HG03025 (cell line): Measurements from ENCODE around the gene IFNK.
"Not testable (repeated sequence)": the region's sequence is repeated elsewhere in the genome, so short reads cannot be mapped to it uniquely, and the experiment has no call there.

Experiments
- ATAC-seq: cut with Tn5 transposase; IDR thresholded peaks from one replicate; pipeline ENCODE4 v1.9.1; 2021; ENCODE audit warnings: mild to moderate bottlenecking, moderate library complexity; ENCODE audit not compliant: unreplicated experiment, low FRiP score

The IFNK gene

DNA sequence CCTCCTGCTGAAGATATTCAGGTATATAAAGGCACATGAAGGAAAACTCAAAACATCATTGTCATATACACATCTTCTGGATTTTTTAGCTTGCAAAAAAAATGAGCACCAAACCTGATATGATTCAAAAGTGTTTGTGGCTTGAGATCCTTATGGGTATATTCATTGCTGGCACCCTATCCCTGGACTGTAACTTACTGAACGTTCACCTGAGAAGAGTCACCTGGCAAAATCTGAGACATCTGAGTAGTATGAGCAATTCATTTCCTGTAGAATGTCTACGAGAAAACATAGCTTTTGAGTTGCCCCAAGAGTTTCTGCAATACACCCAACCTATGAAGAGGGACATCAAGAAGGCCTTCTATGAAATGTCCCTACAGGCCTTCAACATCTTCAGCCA is at the start of gene IFNK:
TSS of gene IFNK (plus strand) at position 55 of the 400 bp plus-strand sequence. CDS start at position 102, 47 bp downstream.
- no peak for ATAC-seq

DNA sequence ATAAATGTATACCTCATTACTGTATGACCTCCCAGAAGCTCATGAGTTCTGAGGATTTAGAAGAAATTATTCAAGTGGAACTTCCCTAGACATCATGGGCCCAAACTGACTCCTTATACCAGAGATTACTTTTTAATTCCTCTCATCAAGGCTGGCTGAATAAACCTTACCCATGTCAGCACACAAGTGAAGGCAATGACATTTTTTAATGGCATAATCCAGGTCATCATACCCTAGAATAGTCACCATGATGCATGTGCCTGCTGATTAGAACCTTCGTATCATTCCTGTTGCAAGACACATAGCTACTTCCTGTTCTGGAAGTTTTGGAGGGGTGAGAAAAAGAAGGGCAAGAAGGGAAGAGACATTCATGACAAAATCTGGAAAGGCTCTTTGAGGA is 49.8 kb upstream of the IFNK start:
- no peak for ATAC-seq

DNA sequence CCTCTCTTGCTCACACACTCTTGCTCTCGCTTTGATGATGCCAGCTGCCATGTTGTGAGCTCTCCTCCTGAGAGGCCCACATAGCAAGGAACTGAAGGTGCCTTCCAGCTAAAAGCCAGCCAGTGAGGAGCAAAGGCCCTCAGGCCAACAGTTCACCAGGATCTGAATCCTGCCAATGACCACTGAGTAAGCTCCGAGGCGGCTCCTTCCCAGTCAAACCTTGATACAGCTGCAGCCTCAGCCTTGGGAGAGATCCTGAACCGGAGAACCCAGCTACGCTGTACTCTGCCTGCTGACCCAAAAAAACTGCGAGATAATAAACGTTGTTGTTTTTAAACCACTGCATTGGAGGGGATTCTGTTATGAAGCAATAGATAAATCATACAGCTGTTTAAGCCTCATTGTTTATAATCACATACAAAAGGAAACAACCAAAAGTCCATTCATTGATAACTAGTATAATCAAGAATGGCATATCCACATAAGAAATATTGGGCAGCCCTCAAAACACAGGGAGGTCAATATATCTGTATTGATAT is 49.0 kb upstream of the IFNK start:
- ATAC-seq, result no peak

DNA sequence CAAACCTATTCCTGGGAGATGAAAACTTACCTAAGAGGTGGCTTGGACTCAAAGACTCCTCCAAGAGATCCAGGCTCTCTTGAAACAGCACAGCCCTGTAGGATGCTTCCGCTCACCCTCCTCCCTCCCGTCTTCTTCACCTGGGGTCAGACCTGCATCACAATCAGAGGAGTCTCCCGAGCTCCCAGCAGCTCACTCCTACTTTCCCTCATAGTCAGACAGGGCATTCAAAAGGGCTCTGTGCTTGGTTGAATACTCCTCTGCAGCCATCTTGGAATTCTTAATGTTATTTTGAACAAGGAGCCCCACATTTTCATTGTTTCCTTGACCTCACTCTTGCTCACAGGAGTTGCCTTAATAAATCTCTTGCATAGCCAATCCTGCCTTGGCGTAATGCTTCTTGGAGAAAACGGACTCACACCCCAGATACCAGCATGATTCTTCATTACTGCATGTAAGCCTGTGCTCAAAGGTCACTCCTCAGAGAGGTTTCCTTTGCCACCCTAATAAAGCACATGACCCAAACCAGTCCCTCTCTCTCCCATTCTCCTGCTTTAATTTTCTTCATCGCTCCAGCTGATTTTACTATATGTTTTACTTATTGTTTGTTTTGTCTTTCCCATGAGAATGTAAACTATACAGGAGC is 47.1 kb upstream of the IFNK start:
- ATAC-seq, result no peak

- ATAC-seq, result no peak
Observed at GRCh38 chr9:27478322-27478721, 45.8 kb upstream of the IFNK start.

DNA sequence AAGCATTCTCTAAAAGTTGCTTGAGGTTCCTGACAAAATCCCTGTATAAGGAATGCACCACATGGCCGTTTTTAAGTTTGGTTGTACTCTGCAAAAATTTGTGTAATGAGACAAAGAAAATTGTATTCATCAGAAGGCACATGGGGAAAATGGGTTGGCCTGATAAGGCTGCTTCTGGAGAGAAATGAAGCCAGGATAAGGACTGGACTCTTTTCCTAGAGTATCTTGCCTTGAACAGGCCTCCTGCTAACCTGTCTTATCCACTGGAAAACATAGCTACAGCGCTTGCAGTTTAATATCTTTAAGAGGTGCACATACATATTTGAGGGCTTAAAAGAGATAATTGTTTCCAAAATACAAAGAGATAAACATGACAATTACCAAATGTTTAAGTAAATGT is 41.4 kb upstream of the IFNK start:
- no peak for ATAC-seq

- no peak for ATAC-seq
Observed at GRCh38 chr9:27483576-27483975, 40.5 kb upstream of the IFNK start.

DNA sequence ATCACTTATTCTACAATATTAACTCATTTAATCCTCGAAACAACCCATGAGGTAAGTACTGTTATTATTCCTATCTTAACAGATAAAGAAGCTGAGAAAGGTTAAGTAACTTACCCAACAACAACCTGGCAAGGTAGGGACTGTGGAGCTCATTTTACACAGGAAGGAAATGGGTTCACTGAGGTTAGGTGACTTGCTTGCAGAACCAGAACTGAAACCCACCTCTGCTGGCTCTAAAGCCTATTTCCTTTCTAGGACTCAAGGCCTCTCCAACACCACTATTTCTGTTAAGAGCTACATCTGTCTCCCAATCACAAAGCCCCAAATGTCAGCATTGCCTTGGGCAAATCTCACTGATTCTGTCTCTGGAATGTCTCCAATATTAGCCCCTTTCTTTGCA is 38.9 kb upstream of the IFNK start:
- peak; percentile 94 for ATAC-seq

DNA sequence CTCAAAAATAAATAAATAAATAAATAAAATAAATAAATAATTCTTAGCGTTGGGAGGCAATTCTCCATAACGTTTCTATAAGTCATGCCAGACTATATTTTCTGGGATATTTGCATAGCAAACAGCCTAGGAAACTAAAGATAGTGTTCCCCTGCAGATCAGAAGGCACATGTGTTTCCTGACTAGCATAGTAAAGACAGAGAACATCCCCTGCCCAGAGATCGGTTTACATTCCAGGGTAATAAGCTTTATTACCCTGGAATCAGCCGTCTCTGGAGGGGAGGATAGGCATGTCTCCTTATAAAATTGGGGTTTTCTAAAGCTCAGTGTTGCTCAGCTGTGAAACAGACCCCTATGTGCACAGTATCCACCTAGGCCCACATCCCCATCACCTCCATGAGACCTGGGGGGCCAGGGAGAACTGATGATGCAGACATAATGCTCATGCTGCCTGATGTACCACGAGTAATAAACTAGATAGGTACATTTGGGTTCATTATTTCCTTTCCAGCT is 36.9 kb upstream of the IFNK start:
- no peak for ATAC-seq

DNA sequence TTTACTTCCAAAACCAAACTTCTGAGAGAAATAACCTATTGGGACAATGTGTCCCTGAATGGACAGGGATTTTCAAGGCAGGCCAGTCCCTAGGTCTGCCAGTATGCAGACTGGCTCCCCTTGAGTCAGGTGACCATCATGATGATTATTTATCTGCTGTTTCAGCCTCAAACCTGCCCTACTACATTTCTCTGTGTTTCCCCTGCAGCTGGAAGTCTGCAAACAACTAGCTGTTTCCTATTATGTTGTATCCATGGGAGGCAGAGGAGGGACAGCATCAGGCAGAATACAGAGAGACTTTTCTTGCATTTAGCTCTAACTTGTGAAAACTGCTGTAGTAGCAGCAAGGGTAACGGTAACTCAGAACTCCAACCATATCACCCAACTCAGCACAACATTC is 36.2 kb upstream of the IFNK start:
- no peak for ATAC-seq

GRCh38 chr9:27489087-27489876 is 34.8 kb upstream of the IFNK start:
- peak; percentile 88 for ATAC-seq

- no peak for ATAC-seq
Observed at GRCh38 chr9:27491154-27491553, 32.9 kb upstream of the IFNK start.

GRCh38 chr9:27495480-27496134 is 28.5 kb upstream of the IFNK start:
- no peak for ATAC-seq

GRCh38 chr9:27496135-27496504 is 28.0 kb upstream of the IFNK start:
- no peak for ATAC-seq

DNA sequence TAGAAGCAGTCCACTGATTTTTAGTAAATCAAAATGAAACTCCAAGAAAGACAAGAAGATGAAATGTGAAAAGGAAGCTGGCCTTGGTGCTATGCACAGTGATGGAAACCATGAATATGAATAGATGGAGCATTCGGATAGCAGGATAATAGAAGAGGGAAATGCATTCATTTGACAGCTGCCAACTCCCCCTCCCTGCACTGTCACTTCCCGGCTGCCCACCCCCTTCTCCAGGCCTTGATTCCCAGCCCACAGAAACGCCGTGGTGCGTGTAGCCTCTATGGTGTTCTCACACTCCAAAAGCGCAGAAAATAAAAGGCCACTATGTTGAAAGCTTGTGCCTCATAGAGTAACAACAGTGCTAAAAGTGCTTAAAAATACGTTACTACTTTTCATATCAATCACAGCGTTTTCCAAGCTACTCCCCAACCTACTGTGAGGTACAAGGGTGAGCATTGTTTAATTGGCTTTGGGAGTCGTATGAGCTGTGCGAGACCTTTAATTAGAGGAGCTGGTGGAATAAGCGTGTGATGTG is 26.1 kb upstream of the IFNK start:
- ATAC-seq, result no peak

DNA sequence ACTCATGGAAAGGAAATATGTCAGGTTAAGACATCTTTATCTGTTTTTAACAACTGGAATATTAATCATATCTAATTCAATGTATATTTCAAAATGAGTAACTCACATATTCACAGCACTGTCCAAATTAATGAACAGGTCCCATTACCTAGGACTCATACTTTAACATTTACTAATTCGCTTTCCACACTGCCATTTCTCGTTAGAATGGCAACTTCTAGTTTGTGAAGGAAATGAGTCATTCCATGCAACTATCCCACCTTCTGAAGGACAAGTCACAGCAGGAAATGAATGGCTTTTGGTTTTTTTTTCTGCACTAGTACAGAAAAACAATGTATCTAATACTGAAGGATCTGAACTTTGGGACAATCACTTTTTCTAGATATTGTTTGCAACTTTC is 24.6 kb upstream of the IFNK start:
- ATAC-seq, result no peak

DNA sequence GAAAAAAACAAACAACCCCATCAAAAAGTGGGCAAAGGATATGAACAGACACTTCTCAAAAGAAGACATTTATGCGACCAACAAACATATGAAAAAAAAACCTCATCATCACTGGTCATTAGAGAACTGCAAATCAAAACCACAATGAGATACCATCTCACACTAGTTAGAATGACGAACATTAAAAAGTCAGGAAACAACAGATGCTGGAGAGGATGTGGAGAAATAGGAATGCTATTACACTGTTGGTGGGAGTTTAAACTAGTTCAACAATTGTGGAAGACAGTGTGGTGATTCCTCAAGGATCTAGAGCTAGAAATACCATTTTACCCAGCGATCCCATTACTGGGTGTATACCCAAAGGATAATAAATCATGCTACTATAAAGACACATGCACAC is 23.2 kb upstream of the IFNK start:
- not testable (repeated sequence) for ATAC-seq

GRCh38 chr9:27503623-27504022 is 20.5 kb upstream of the IFNK start:
- ATAC-seq, result no peak

GRCh38 chr9:27504259-27504658 is 19.8 kb upstream of the IFNK start:
- ATAC-seq, result no peak

GRCh38 chr9:27505744-27506161 is 18.3 kb upstream of the IFNK start:
- ATAC-seq, result no peak

GRCh38 chr9:27506981-27507380 is 17.1 kb upstream of the IFNK start:
- no peak for ATAC-seq
